ENCODE data around the gene TMEM144.

- TF ChIP-seq CTCF (conservative IDR thresholded peaks at IDR 0.05; ENCODE audit: low read depth, low read length) (no peak), EZH2 (IDR thresholded peaks at IDR 0.05; ENCODE audit: low read length, unreplicated experiment) (no peak)
Observed at GRCh38 chr4:158285429-158286216, 75.3 kb downstream of the TMEM144 start.

Measured in PC-3 (cell line).